ENCODE results near the gene TMEM37. TPM values are rescaled to one million over a fixed set of nuclear protein-coding genes. Genes with fewer than 3 reads are reported as not detected.

TMEM37 gene
- total RNA-seq, 2 experiments from 2014 or later: not detected

- intact Hi-C loops (cut with DNase I, micrococcal nuclease): no loop called here
- Mint-ChIP-seq H3K9me3 (no peaks in the 10 kb centered on the region), H3K4me3 (no peak overlapping the region), H3K27ac (no peak overlapping the region), H3K36me3 (ENCODE audit: low read depth) (no peaks in the 10 kb centered on the region), H3K27me3 (peaks cover 20% of the 10 kb centered on the region), H3K4me1 (ENCODE audit: low read depth) (no peaks in the 10 kb centered on the region)
- no peak for TF ChIP-seq CTCF (IDR thresholded peaks at IDR 0.05)
- Histone ChIP-seq H3K9me3 (ENCODE audit: control insufficient read depth in 1 of 2, insufficient read depth in 1 of 2, low read length in 2 of 2) (no peaks in the 10 kb centered on the region), H3K27me3 (ENCODE audit: control insufficient read depth in 1 of 2, insufficient read depth in 2 of 2, low read length in 2 of 2) (peaks cover 7 to 9% of the 10 kb centered on the region in 2 experiments), H3K27ac (ENCODE audit: low read depth in 1 of 2, low read length in 2 of 2) (no peak overlapping the region), H3K4me3 (ENCODE audit: low read length) (no peak overlapping the region), H3K36me3 (ENCODE audit: insufficient read depth, low read length) (no peaks in the 10 kb centered on the region), H3K4me1 (ENCODE audit: insufficient read depth, low read length) (no peaks in the 10 kb centered on the region)
- DNase-seq (no peak), ATAC-seq (ENCODE audit: poor library complexity) (no peak)
- ChIA-PET POLR2A (no interaction called here), CTCF (no interaction called here)
Observed at GRCh38 chr2:119453972-119454593, 22.4 kb downstream of the TMEM37 start.

DNA sequence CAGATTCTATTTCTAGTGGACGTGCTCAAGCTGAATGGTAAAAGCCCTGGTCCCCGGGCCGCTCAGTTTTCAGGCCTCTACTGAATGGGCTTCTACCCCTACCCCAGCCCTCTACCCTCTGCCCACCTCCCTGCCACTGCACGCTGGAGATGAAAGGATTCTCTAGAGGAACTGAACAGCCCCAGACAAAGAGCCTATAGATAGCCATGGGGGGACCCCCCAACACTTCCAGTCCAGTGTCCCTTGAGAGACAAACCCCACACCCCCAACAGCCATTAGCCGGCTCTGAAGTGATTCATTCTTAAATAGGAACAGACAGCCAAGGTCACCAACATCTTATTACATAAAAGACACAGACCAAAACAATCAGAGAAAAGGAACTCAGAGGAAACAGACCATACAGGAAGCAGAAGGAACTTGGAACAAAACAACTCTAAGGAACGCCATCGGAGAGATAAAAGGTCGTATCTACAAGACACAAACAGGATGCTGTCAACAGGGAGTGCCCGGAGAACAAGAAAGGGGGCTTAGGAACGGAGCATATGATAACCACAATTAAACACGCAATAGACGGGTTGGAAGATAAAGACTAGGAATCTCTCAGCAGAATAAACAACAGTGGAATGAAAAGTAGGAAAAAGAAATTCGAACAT, 23.5 kb downstream of the TMEM37 start:
- Mint-ChIP-seq H3K27ac (no peak overlapping the region), H3K27me3 (peaks cover 16% of the 10 kb centered on the region), H3K36me3 (ENCODE audit: low read depth) (no peaks in the 10 kb centered on the region), H3K4me1 (ENCODE audit: low read depth) (no peaks in the 10 kb centered on the region), H3K4me3 (no peak overlapping the region), H3K9me3 (no peaks in the 10 kb centered on the region)
- DNase-seq: no peak
- ChIA-PET POLR2A (interaction anchor here (0.7 kb wide), 1 partner anchor 214 kb away, joined by 4 read pairs; no protein-coding TSS in a partner anchor), CTCF (no interaction called here)
- no peak for TF ChIP-seq CTCF (IDR thresholded peaks at IDR 0.05)
- H3K27me3 ChIP-seq (ENCODE audit: control insufficient read depth in 1 of 2, insufficient read depth in 2 of 2, low read length in 2 of 2): peaks cover 7 to 9% of the 10 kb centered on the region in 2 experiments
- no peaks in the 10 kb centered on the region for H3K4me1 ChIP-seq (ENCODE audit: insufficient read depth, low read length)
- ATAC-seq (ENCODE audit: poor library complexity): no peak
- intact Hi-C loops (cut with DNase I, micrococcal nuclease): no loop called here
- H3K4me3 ChIP-seq (ENCODE audit: low read length): no peak overlapping the region
- no peak overlapping the region for H3K27ac ChIP-seq (ENCODE audit: low read depth in 1 of 2, low read length in 2 of 2)
- H3K36me3 ChIP-seq (ENCODE audit: insufficient read depth, low read length): no peaks in the 10 kb centered on the region
- no peaks in the 10 kb centered on the region for H3K9me3 ChIP-seq (ENCODE audit: control insufficient read depth in 1 of 2, insufficient read depth in 1 of 2, low read length in 2 of 2)

DNA sequence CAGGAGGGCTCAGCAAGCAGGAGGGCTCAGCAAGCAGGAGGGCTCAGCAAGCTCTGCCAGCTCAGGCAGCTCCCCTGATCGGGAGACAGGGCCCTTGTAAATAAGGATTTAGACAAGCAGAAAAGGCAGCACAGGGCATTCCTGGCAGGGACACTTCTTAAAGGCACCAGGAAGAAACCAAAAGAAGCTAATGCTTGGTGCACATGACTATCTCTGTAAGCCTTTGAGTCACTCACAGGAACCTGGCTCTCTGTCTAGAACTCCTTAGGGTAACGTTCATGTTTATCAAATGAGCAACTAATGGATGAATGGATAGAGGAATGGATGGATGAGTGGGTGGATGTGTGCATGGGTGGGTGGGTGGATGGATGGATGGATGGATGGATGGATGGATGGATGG, 28.4 kb downstream of the TMEM37 start:
- no peak for TF ChIP-seq CTCF (IDR thresholded peaks at IDR 0.05)
- H3K9me3 ChIP-seq (ENCODE audit: control insufficient read depth in 1 of 2, insufficient read depth in 1 of 2, low read length in 2 of 2): no peaks in the 10 kb centered on the region
- H3K4me3 Mint-ChIP-seq: no peak overlapping the region
- H3K27ac Mint-ChIP-seq: no peak overlapping the region
- POLR2A ChIA-PET: no interaction called here
- H3K9me3 Mint-ChIP-seq: no peaks in the 10 kb centered on the region
- ATAC-seq (ENCODE audit: poor library complexity) (no peak), DNase-seq (no peak)
- H3K36me3 ChIP-seq (ENCODE audit: insufficient read depth, low read length): no peaks in the 10 kb centered on the region
- no peaks in the 10 kb centered on the region for H3K4me1 Mint-ChIP-seq (ENCODE audit: low read depth)
- H3K27ac ChIP-seq (ENCODE audit: low read depth in 1 of 2, low read length in 2 of 2): no peak overlapping the region
- H3K4me1 ChIP-seq (ENCODE audit: insufficient read depth, low read length): no peaks in the 10 kb centered on the region
- intact Hi-C loops (cut with DNase I, micrococcal nuclease): no loop called here
- CTCF ChIA-PET: no interaction called here
- H3K27me3 Mint-ChIP-seq: peaks cover 15% of the 10 kb centered on the region
- no peaks in the 10 kb centered on the region for H3K36me3 Mint-ChIP-seq (ENCODE audit: low read depth)
- no peak overlapping the region for H3K4me3 ChIP-seq (ENCODE audit: low read length)
- H3K27me3 ChIP-seq (ENCODE audit: control insufficient read depth in 1 of 2, insufficient read depth in 2 of 2, low read length in 2 of 2): no peaks in the 10 kb centered on the region
